Activated T-cell treated with anti-CD3 and anti-CD28 coated beads, Interleukin-2, amount 50 U/mL, for 24 hours (primary cell): Measurements from ENCODE around the gene WFS1.

ENCODE experiments used
- DNase-seq: peaks from one replicate; pipeline ENCODE4 v3.0.0-alpha.2; 2020
- H3K27ac Mint-ChIP-seq: 2 replicates; pipeline ENCODE4 v1.8.0; 2020; ENCODE audit warnings: mild to moderate bottlenecking, mixed read lengths
- H3K27me3 Mint-ChIP-seq: 2 replicates; pipeline ENCODE4 v1.8.0; 2020; ENCODE audit warnings: mixed read lengths
- H3K36me3 Mint-ChIP-seq: 2 replicates; pipeline ENCODE4 v1.8.0; 2020; ENCODE audit warnings: low read depth, mixed read lengths
- H3K4me1 Mint-ChIP-seq: 2 replicates; pipeline ENCODE4 v1.8.0; 2020; ENCODE audit warnings: low read depth, mixed read lengths
- H3K4me3 Mint-ChIP-seq: 2 replicates; pipeline ENCODE4 v1.8.0; 2020; ENCODE audit warnings: mild to moderate bottlenecking, moderate library complexity, mixed read lengths
- H3K9me3 Mint-ChIP-seq: 2 replicates; pipeline ENCODE4 v1.8.0; 2020; ENCODE audit warnings: mixed read lengths

Gene WFS1

DNA sequence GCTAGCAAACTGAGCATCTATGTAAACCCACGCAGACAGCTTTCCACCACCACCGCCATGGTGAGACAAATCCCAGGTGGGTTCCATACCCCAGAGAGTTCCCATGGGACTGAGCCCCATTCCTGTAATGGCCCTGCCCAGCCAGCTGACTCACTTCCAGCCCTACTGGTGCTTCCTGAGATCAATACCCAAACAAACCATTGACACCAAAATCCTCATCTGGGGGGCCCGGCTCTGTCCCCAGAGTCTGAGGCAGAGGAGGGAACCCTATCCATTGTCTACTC is 39.2 kb upstream of the WFS1 start:
- H3K36me3 Mint-ChIP-seq, result no peaks in the 10 kb centered on the region
- H3K4me1 Mint-ChIP-seq, result no peaks in the 10 kb centered on the region
- no peaks in the 10 kb centered on the region for H3K9me3 Mint-ChIP-seq
- H3K4me3 Mint-ChIP-seq, result no peak overlapping the region
- peaks cover 12% of the 10 kb centered on the region for H3K27me3 Mint-ChIP-seq
- no peak for DNase-seq
- H3K27ac Mint-ChIP-seq, result no peak overlapping the region

DNA sequence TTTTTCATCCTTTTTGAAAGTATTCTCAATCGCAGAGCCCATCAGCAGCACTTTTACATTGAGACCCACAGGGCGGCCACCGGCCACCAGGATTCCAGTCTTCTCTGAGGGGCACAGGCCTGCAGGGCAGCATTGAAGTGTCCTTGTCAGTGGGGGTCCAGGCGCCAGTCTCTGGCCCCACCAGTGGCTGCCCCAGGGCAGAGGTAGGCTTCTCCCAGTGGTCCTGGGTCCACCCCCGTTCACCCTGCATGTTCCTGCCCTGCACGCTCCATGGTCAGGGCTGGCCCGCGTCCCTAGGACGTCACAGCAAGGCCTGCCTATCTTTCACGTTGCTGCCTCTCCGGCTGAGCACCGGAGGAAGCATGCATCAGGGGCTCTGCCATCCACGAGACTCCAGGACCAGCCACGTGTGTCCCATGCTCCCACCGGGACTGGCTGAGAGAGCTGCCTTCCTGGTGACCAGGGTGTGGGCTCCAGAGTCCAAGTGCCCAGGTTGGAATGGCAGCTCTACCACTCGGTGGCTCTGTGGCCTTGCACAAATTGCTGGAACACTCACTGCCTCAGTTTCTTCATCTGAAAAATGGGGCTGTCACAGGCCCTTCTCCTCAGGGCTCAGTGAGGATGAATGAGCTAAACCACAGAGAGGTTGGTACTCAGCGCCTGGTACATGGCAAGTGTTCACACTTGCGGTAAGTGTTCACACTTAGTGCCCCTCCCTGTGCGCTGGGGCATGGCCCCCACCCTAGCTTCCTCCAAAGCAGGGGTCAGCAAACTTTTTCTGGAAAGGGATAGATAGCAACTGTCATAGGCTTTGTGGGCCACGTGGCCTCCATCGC is 38.6 kb upstream of the WFS1 start:
- Mint-ChIP-seq H3K27me3 (peaks cover 9% of the 10 kb centered on the region), H3K9me3 (no peaks in the 10 kb centered on the region), H3K27ac (no peak overlapping the region), H3K4me1 (no peaks in the 10 kb centered on the region), H3K36me3 (no peaks in the 10 kb centered on the region), H3K4me3 (no peak overlapping the region)
- DNase-seq, result no peak

DNA sequence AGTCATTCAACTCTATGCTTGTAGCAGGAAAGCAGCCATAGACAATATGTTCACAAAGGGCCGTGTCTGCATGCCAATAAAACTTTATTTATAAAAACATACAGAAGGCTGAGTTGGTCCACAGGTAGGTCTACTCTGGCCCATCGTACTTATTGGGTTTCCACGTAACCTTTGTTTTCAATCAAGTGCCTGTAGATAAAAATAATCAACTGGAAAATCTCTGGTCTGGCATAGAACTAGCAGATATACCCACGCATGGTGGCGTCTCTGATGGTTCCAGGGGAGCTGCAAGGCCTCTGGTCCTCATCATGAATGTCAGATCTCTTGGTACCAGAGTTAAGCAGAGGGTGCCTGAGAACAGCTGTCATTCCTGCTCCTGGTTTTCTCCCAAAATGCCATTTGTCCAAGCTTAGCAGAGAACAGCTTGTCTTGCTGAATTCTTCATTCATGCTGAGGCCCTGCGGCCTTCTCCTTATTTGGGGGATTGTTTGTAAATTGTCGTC is 37.9 kb upstream of the WFS1 start:
- Mint-ChIP-seq H3K27ac (no peak overlapping the region), H3K4me3 (no peak overlapping the region), H3K27me3 (peaks cover 3% of the 10 kb centered on the region), H3K36me3 (no peaks in the 10 kb centered on the region), H3K9me3 (no peaks in the 10 kb centered on the region), H3K4me1 (no peaks in the 10 kb centered on the region)
- no peak for DNase-seq

DNA sequence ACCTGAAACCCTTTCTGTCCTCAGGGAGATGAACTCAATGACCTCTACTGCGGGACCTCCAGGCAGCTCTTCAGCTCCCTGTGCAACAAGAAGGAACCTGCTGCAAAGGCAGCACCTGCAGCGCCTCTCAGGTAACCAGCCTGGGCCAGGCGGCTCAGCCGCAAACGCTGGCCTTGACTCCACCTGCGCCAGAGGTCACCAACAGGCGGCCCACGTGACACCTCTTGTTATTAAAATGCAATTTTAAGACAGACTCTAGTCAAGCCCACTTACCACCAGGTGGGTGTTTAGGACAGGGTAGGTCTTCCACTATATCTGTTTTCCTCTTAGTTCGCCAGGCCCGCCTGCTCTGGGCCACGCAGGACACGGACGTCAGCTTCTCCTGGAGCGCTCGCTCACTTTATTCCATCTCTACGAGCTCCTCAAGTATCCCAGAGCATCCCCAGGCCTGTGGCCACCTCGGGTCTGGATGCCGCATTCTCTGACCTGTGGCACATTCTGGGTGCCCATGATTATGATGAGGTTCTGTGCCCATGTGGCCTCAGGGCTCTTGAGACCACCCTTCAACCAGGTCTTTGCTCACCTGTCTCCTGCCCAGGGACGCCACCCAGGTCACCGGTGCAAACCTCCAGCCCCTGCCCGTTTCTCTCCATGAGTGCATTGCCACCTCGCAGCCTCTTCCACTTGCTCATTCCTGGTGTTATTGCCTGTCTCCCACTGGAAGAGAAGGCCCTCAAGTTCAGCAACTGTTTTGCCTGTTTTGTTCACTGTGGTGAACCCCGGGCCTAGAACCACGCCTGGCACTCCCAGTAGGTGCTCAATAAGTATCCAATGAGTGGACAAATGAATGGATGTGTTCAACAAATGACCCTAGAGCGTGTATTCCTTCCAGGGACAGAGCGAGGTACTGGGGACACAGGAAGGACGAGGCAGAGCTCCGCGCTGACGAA is 36.5 kb upstream of the WFS1 start:
- no peak overlapping the region for H3K4me3 Mint-ChIP-seq
- no peaks in the 10 kb centered on the region for H3K36me3 Mint-ChIP-seq
- H3K27me3 Mint-ChIP-seq, result no peaks in the 10 kb centered on the region
- H3K27ac Mint-ChIP-seq, result no peak overlapping the region
- DNase-seq, result no peak
- H3K9me3 Mint-ChIP-seq, result no peaks in the 10 kb centered on the region
- H3K4me1 Mint-ChIP-seq, result no peaks in the 10 kb centered on the region

DNA sequence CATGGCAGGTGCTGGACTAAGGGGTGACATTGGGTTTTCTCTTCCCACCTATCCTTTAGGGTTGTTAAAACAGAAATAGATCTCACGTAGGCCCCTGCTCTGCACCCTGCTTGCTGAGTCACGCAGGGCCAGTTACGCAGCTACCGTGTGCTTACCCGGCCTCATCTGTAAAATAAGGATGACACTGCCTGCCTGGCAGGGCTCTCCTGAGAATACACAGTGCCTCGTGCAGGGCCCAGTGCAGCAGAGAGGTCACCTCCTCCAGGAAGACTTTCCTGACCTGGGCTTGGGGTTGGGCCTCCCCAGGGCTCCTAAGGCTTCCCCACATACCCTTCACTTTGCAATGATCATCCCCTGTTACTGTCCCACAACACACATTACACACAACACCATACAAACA is 35.7 kb upstream of the WFS1 start:
- Mint-ChIP-seq H3K36me3 (no peaks in the 10 kb centered on the region), H3K4me3 (no peak overlapping the region), H3K27me3 (no peaks in the 10 kb centered on the region), H3K9me3 (no peaks in the 10 kb centered on the region), H3K27ac (no peak overlapping the region), H3K4me1 (no peaks in the 10 kb centered on the region)
- no peak for DNase-seq

DNA sequence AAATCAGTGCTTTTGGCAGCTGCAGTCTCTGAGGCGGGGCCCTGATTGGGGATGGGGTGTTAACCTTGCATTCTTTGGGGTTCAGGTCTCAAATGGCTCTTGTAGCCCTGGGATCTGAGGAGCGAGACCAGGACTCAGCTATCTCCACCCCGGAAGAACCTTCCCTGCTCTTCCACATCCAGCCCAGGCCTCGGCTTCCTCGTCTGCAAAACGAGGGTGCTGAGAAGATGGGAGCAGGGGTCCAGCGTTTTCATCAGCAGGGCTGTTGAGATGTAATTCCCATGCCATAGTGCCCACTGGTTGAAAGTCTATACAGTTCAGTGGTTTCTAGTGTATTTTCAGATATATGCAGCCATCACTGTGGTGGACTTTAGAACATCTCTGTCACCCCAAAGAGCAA is 34.6 kb upstream of the WFS1 start:
- no peaks in the 10 kb centered on the region for H3K4me1 Mint-ChIP-seq
- no peaks in the 10 kb centered on the region for H3K27me3 Mint-ChIP-seq
- H3K36me3 Mint-ChIP-seq, result no peaks in the 10 kb centered on the region
- no peak for DNase-seq
- H3K9me3 Mint-ChIP-seq, result no peaks in the 10 kb centered on the region
- H3K27ac Mint-ChIP-seq, result no peak overlapping the region
- no peak overlapping the region for H3K4me3 Mint-ChIP-seq

DNA sequence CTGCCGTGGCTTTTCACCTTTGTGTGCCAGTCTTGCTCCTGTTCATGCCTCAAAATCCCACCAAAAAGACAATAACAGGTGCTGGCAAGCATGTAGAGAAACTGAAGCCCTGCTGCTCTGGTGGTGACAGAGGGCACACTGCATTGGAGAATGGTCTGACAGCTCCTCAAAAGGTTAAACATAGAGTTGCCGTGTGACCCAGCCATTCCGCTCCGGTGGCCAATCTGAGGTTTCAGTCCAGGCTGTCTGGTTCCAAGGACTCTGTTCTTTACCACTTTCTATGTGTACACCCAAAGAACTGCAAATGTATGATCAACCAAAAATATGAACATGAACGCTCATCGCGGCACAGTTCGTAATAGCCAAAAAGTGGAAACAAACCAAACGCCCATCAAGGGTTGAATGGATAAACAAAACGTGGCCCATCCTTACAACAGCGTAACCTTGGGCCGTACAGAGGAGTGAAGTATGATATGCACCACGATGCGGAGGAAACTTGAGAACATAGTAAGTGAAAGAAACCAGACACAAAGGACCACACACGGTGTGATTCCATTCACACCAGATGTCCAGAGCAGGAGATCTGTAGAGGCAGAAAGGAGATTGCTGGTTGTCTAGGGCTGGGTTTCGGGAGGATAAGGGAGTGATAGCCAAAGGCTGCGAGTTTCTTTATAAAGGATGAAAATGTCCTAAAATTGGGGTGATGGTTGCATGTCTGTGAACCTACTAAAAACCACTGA is 33.6 kb upstream of the WFS1 start:
- H3K36me3 Mint-ChIP-seq, result no peaks in the 10 kb centered on the region
- no peak for DNase-seq
- H3K27ac Mint-ChIP-seq, result no peak overlapping the region
- no peaks in the 10 kb centered on the region for H3K4me1 Mint-ChIP-seq
- no peaks in the 10 kb centered on the region for H3K27me3 Mint-ChIP-seq
- no peak overlapping the region for H3K4me3 Mint-ChIP-seq
- no peaks in the 10 kb centered on the region for H3K9me3 Mint-ChIP-seq

DNA sequence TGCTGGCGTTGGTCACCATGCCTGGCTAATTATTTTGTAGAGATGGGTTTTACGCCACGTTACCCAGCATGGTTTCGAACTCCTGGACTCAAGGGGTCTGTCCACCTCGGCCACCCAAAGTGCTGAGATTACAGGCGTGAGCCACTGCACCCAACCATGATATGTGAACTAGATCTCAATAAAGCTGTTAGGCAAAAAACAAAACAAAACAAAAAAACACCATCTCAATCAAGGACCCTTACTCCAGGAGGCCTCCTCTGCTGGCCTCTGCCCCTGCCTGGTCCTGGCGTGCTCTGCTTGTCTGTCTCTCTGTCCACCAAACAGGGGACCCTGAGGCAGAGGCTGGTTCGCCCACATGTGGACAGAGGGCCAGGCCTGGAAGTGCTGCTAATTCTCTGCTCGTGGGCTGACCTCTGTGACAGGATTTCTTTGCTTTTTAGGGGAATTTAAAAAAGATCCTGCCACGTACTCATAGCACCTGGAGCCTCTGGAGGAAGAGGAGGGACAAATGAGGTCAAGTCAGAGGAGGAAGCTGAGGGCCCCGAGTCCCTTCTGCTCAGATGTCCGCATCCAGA is 32.7 kb upstream of the WFS1 start:
- H3K27ac Mint-ChIP-seq, result no peak overlapping the region
- H3K27me3 Mint-ChIP-seq, result peaks cover under 1% of the 10 kb centered on the region
- no peak overlapping the region for H3K4me3 Mint-ChIP-seq
- no peaks in the 10 kb centered on the region for H3K9me3 Mint-ChIP-seq
- H3K4me1 Mint-ChIP-seq, result no peaks in the 10 kb centered on the region
- no peaks in the 10 kb centered on the region for H3K36me3 Mint-ChIP-seq
- no peak for DNase-seq

DNA sequence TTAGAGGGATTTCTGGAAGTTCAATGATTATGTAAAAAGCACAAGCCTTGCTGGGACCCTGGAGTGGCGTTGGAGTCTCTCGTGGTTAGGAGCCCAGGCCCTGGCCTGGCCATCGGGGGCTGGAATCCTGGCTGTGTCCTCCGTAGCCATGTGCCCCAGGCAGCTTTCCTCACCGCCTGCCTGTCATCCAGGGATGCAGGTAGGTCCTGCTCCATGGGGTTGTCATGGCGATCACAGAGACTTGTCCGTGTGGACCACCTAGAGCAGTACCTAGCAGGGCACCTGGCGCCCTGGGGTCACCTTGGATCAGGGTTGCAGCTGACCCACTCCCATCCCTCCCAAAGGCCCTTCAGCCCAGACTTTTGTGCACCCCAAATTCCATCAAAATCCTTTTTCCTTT is 30.2 kb upstream of the WFS1 start:
- Mint-ChIP-seq H3K27ac (no peak overlapping the region), H3K27me3 (peaks cover 26% of the 10 kb centered on the region), H3K4me3 (no peak overlapping the region), H3K4me1 (no peaks in the 10 kb centered on the region), H3K36me3 (no peaks in the 10 kb centered on the region), H3K9me3 (peaks cover 8% of the 10 kb centered on the region)
- peak; percentile 7 for DNase-seq

DNA sequence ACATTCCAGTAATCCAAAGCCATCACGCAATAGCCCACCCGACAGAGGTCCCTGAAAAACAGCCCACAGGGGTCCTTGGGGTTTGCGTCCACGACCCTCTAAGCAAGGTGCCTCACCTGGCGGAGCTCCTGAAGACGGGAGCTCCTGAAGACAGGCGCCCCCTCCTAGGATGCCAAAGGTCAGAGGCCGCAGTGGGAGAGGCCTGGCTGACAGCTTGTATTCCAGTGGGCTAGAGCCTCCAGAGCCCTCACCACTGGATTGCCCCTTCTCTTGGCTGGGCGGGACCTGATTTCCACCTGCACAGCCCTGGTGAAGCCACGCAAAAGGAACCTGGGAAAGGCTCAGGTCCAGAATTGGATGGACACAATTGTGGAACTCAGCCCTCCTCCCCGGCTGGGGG is 29.7 kb upstream of the WFS1 start:
- Mint-ChIP-seq H3K4me1 (no peaks in the 10 kb centered on the region), H3K4me3 (no peak overlapping the region), H3K9me3 (peaks cover 13% of the 10 kb centered on the region), H3K27me3 (peaks cover 31% of the 10 kb centered on the region), H3K36me3 (no peaks in the 10 kb centered on the region), H3K27ac (no peak overlapping the region)
- no peak for DNase-seq

DNA sequence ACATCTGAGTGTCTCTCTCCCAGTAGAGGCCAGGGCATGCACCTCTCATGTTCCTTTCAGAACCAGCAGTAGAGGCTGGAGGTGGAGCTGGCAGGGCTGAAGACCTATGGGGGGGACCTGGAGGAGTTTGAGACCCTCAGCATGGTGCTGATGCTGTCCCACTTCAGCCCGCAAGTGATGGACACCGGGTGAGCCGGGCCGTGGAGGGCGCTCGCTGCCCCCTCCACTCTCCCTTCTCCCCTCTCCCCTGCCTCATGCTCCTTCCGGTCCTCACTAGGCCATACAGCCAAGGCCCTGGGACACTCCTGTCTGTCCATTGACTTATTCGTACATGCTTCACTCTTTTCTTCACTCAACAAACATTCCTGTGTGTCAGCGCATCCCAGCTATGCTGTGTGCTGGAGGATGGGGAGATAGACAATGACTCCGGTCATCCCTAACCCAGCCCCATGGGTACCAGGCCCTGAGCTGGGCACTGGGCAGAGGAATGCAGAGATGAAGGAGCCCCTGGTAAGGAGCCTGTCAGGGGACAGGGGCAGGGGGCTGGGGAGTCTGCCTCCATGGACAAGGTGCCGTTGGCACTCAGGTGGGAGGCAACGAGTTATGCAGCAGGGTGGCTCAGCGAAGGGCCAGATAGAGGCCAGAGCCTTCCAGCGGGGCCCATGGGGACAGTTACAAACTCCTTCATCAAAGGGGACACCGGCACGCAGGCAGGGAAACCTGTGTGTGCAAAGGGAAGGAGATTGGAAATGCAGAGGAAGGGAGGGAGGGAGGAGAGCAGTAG is 28.4 kb upstream of the WFS1 start:
- no peak overlapping the region for H3K4me3 Mint-ChIP-seq
- peaks cover 13% of the 10 kb centered on the region for H3K9me3 Mint-ChIP-seq
- no peaks in the 10 kb centered on the region for H3K4me1 Mint-ChIP-seq
- no peak overlapping the region for H3K27ac Mint-ChIP-seq
- DNase-seq, result no peak
- H3K27me3 Mint-ChIP-seq, result peaks cover 38% of the 10 kb centered on the region
- H3K36me3 Mint-ChIP-seq, result no peaks in the 10 kb centered on the region

DNA sequence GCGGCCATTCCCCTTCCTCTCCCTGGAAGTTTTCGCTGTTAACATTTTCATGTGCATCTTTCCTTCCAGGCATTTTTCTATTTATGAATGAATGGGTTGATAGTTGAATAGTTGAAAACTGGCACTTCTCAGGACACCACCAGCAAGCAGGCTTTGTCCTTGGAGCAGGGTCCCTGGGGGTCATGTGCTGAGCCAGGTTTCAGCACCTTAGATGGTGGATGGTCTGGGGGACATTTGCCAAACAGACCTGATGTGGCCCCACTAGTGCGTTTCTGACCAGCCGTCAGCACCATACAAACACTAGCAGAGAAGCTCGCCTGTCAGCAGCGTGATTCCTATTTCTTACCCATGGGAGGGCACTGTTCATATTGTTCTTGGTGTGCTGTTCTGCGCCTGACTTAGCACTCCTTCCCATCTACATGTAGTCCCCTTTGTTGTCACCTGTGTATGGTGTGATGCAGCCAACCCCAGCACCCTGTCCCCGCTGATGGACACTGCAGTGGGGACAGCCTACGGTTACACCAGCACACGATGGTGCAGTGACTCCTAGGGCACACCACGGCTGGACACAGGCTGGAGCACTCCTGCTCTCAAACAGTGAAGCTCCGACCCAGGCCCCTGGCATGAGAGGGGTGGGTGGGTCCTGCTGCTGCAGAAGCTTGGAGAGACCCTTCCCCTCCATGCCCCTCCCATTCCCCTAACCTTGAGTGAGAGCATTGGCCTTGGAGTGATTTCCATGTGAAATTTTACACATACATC is 27.2 kb upstream of the WFS1 start:
- peaks cover 50% of the 10 kb centered on the region for H3K27me3 Mint-ChIP-seq
- H3K9me3 Mint-ChIP-seq, result peaks cover 13% of the 10 kb centered on the region
- no peaks in the 10 kb centered on the region for H3K36me3 Mint-ChIP-seq

More for the DNA sequence above, 27.2 kb upstream of the WFS1 start:
- no peak overlapping the region for H3K27ac Mint-ChIP-seq
- H3K4me1 Mint-ChIP-seq, result no peaks in the 10 kb centered on the region
- H3K4me3 Mint-ChIP-seq, result no peak overlapping the region
- no peak for DNase-seq
